NOMO-1 (cell line): ENCODE results near the gene COL4A1.
A peak's percentile ranks its signal among the peaks of the same experiment; 100 is the strongest.
"Not testable (repeated sequence)": the region's sequence is repeated elsewhere in the genome, so short reads cannot be mapped to it uniquely, and the experiment has no call there.

Source experiments
- DNase-seq, 2 experiments: peaks; one replicate each; lab custom pipeline; 2025; ENCODE audit not compliant: unreplicated experiment in 2 of 2; lab: John Stamatoyannopoulos, UW

COL4A1 gene

DNA sequence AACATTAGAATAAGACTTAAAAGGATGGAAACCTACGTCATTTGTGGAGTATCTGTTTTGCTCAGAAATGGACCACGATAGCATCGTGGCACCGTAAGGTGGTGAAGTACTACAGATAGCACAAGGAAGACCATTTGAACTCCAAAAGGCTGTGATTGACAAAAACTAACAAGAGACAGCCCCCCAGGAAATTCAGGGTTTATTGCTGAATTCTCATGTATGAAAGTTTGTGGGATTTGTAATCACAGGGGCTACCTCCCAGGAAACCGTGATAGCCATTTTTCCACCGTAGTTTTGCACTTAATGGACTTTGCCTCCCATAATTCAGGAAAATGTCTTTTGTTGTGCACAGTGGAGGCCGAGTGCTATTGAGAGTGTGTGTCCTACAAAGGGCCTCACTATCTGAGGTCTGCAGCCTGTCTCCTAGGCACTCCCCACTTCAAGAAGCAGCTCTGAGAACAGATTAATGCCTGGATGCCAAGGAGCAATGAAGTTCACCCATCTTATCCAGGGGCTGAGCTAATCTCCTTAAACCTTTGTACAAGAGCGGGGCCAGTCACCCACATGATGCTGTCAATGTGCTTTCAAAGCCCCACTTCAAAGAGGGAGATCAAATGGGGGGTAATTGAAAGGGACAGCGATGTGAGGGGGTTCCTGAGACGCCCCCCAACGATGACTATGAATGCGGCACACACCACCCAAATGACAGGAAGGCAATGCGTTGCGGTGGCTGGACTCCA, 182.6 kb downstream of the COL4A1 start:
- no peak for DNase-seq

- no peak for DNase-seq
Observed at GRCh38 chr13:110123041-110123809, 183.7 kb downstream of the COL4A1 start.

DNA sequence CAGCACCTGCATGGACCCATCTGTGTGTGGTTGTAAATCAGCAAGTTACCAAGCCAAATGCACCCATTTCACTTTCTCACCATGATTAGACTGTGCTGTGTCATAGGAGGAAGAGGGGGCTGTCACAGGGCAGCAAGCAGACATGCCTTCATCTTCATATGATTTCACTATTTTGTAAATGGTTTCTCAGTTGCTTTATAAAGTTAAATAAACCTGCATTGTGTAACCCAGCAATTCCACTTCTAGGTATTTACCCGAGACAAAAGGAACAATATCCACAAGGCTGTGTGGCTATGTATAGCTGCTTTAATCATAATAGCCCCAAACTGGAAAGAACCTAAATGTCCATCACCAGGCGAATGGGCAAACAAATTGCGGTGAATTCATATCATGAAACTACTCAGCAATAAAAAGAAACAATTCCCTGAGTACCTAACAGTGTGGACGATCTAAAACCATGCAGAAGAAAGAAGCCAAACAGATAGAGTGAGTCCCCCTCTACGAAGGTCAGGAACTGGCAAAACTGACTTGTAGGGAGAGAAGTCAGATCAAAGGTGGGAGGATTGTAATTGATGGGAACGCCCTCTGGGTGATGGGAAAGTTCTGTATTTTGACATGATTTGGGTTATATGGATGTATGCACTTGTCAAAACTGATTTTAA, 185.4 kb downstream of the COL4A1 start:
- no peak for DNase-seq

DNA sequence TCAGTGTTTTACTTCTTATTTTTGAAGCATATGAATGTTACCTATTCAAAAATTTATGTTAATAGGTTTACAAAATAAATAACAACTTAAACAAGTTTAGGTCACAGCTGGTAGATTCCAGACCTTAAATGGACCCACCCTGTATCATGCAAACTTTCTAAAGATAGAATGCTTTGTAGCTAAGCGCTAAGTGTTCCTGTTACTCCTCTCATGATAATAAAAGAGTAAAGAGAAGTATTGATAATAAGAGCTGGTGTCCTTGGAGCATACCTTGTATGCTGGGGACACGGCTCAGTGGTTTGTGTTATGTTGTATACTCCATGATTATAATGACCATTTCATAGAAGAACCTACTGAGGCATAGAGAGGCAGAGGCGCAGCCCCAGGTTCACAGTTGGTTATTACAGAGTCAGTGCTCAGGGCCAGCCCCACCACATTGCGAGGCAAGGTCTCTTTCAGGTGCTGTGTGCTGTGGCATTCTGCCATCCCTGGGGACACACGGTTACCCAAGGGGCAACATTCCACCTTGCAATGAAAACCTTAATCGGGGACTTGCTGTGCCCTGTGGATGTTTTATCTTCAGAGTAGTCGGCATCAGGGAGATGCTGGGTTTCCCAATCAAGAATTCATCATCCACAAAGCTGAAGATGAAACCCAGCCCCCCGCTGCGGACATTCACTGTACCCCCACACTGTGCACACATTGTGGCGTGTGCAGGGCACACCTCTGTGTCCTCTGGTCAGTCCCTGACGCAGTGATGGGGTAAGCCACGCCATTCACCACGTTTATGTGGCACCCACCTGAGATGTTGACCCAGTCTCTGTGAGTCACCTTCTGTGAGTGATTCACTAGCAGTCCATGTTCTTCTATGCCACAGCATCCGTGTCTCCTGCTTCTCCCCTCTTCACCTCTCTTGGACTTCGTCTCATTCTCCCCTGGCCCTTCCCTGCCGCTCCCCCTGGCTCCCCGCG, 186.7 kb downstream of the COL4A1 start:
- no peak for DNase-seq

- DNase-seq = no peak
Observed at GRCh38 chr13:110118106-110118505, 188.9 kb downstream of the COL4A1 start.

DNA sequence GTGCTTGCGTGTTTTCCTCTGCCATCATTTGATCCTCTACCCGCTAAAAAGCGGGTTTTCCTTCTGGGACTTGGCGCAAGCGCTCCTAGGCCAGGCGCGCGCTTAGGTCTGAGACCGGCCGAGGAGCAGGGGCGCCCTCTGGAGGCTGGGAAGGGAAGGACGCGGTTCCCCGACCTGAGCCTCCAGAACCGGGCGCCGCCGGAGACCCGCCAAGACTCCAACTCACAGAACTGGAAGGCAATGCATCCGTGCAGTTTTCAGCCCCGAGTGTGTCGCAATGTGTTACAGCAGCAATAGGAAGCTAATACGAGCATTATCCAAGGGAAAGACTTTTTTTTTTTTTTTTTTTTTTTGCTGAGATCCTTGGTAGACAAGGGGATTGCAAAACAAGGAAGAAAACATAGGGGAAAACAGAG, 190.9 kb downstream of the COL4A1 start:
- peak; percentile 23 to 39 for DNase-seq

DNA sequence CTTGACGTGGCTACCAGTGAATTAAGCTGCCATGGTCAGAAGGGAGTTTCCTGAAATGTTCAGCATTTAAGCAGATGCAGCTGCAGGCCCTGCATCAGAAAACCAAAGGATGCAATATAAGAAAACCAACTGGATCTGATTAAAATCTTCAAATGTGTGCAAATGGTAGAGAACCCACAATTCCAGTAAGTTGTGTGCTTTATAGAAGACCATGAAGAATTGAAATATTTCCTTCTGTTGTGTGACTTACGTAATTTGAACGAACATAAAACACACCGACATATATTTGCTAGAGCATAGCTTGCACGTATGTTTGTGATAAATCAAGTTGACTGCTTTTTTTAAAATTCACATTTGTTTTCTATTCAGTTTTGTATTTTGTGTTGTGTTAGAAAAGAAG, 191.4 kb downstream of the COL4A1 start:
- no peak for DNase-seq

DNA sequence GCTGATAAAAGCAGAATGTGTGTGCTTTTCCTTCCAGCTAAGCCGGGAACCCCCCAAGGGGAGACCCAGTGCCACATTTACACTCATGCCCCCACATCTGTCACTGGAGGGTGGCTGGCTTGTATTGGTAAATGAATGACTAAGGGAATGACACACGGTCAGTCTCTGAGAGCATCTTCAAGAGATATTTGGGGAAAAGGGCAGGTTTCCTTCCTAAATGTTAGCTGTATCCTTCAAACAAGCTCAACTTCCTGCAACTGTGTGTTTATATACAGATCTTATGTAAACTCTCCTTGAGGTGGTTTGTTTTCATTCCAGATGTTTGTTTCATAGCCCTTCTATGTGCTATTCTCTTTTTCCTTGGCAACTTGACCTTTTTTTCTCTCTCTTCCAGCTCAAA, 192.6 kb downstream of the COL4A1 start:
- no peak for DNase-seq

DNA sequence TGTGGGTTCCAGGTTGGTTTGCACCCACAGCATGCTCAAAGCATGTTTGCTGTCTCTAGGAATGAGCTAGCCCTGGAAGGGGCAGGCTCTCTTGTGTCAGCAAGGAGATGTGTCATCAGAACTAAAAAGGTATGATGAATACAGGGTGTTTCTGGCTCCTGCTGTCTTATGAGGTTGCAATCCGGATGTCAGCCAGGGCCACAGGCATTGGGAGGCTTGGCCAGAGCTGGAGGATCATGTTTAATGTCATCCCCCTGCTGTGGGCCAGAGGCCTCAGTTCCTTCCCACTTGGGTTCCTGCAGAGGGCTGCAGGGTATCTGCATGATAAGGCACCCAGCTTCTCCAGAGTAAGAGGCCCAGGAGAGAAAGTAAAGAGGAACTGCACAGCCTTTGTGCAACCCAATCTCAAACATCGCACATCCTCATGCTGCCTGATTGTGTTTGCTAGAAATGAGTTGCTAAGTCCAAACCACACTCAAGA, 193.6 kb downstream of the COL4A1 start:
- DNase-seq = peak; percentile 89 to 91

DNA sequence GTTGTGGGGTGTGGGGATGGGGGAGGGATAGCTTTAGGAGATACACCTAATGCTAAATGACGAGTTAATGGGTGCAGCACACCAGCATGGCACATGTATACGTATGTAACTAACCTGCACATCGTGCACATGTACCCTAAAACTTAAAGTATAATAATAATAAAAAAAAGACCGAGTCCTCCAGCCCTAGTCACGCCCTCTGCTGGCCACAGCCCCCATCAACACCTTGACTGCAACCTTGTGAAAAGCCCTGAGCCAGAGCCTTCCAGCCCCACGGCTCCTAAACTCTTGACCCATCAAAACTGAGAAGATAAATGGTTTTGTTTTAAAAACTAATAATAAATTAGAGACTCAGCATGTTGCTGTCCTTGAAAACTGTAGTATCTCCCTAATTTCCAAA, 194.6 kb downstream of the COL4A1 start:
- not testable (repeated sequence) for DNase-seq

GRCh38 chr13:110110783-110111182, 196.2 kb downstream of the COL4A1 start:
- no peak for DNase-seq

DNA sequence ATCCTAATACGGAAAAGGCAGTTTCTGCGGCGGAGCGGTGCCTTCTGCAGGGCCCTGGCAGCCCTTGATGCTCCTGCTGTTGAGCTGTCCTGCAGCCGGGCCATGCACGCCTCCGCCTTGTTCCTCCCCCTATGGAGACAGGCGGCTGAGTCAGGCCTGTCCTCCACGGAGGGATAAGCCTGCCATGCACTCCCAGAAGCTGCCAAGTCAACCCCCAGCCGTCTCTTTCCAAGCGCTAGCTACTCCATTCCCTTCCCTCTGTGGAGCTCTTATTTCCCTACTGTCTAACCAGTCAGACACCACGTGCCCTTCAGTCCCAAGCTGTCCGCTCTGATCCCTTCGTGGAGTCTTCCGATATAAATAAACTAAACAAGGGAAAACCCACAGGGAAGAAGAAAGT, 197.0 kb downstream of the COL4A1 start:
- DNase-seq = no peak

- DNase-seq = no peak
Observed at GRCh38 chr13:110109140-110109783, 197.7 kb downstream of the COL4A1 start.

- peak; percentile 52 to 62 for DNase-seq
Observed at GRCh38 chr13:110108348-110109139, 198.4 kb downstream of the COL4A1 start.

DNA sequence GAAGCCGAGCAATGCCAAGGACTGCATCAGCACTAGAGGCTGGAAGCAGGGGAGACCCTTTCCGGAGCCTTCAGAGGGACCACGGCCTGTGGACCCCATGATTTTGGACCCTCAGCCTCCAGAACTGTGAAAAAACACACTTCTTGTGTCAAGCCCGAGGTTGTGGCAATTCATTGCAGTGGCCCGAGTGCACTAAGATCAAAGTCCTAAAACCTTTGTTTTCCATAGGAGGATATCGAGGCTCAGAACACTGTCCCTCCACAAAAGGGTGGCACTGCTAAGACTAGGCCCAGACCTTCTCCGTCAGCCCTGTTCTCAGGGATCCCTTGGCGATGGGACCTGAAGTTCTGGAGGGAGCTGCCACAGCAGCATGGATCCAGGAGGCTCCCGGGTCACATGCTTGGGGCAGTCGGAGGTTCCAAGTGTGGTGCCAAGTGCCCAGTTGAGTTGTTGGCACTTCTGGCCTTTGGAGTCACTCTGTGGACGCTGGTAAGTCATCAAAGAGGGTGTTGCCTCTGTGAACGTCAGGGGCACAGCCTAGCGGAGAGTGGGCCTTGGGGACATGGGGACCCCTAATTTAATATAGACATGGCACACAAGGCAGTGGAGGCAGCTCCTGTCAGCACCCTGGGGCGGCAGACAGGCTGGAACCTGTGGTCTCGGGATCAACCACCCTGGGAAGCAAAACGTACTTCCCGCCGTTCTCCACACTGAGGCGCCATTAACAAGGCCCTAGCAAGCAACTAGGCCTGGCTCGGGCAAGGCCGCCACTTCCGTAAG, 199.2 kb downstream of the COL4A1 start:
- no peak for DNase-seq

DNA sequence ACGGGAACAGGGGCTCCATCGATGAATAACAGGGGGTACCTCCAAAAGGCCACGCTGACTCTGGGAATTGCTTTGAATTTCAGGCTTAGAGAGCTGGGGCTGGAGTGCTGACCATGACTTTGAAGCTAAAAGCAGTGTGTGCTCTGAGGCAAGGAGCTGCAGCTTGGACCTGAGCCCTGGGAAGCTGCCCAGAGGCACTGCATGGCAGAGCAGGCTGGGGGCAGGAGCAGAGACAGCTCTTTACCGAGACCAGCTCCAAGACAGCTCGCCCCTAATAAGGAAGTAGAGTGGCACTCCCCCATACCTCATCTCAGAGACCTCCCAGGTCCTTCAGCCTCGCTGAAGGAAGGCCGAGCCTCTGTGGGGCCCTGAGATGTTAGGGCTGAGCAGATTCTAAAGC, 200.2 kb downstream of the COL4A1 start:
- DNase-seq = no peak

- no peak for DNase-seq
Observed at GRCh38 chr13:110105136-110105535, 201.8 kb downstream of the COL4A1 start.

DNA sequence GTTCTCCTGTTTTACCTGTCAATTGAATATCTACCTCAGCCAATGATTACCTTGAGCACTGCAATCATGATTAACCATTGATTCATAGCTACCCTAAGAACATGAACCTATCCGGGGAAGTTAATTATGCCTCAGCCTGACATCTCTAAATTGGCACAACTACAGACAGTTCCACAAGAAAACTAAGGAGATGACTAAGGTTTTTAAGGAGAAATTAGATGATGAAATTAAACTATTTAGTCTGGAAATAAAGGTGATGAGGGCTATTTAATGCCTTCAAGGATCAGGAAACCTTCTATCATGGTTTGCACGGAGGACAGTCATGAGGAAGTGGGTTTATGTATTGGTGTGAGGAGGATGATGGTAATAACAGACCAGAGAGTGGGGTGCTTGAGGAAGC, 203.4 kb downstream of the COL4A1 start:
- no peak for DNase-seq
